ENCODE data around the gene DMBX1.

DMBX1 gene

GRCh38 chr1:46497665-46498064, 8.0 kb downstream of the DMBX1 start:
- H3K4me1 ChIP-seq (ENCODE audit: control insufficient read depth, insufficient read depth, low read length, poor library complexity, severe bottlenecking) = no peaks in the 10 kb centered on the region
- H3K36me3 ChIP-seq (ENCODE audit: control insufficient read depth, insufficient read depth, low read length) = no peaks in the 10 kb centered on the region
- no peak for DNase-seq
- no peak overlapping the region for H3K4me3 ChIP-seq (ENCODE audit: insufficient read depth, low read depth, low read length, poor library complexity, severe bottlenecking)
- no peaks in the 10 kb centered on the region for H3K9me3 ChIP-seq (ENCODE audit: control insufficient read depth, low read length)
- H3K27ac ChIP-seq (ENCODE audit: insufficient read depth, low read length, poor library complexity, severe bottlenecking) = no peak overlapping the region
- H3K27me3 ChIP-seq (replicated peaks; ENCODE audit: control insufficient read depth, insufficient read depth, low read length, poor library complexity, severe bottlenecking) = peaks cover 21% of the 10 kb centered on the region

DNA sequence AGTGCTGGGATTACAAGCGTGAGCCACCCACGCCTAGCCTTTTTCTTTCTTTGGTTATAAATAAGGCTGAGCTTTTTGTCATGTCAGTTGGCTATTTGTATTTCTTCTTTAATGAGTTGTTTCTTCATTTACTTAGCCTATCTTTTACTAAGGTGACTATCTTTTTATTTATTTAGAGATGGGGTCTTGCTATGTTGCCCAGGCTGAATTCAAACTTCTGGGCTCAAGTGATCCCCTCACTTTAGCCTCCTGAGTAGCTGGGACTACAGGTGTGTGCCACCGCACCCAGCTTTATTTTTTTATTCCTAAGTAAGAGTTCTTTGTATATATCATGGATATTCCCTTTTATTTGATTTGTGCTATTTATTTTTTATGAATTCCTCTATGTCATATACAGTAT, 11.9 kb downstream of the DMBX1 start:
- Histone ChIP-seq H3K9me3 (ENCODE audit: control insufficient read depth, low read length) (no peaks in the 10 kb centered on the region), H3K27ac (ENCODE audit: insufficient read depth, low read length, poor library complexity, severe bottlenecking) (no peak overlapping the region), H3K36me3 (ENCODE audit: control insufficient read depth, insufficient read depth, low read length) (no peaks in the 10 kb centered on the region), H3K4me1 (ENCODE audit: control insufficient read depth, insufficient read depth, low read length, poor library complexity, severe bottlenecking) (no peaks in the 10 kb centered on the region), H3K4me3 (ENCODE audit: insufficient read depth, low read depth, low read length, poor library complexity, severe bottlenecking) (no peak overlapping the region), H3K27me3 (replicated peaks; ENCODE audit: control insufficient read depth, insufficient read depth, low read length, poor library complexity, severe bottlenecking) (peaks cover 8% of the 10 kb centered on the region)
- DNase-seq = no peak

DNA sequence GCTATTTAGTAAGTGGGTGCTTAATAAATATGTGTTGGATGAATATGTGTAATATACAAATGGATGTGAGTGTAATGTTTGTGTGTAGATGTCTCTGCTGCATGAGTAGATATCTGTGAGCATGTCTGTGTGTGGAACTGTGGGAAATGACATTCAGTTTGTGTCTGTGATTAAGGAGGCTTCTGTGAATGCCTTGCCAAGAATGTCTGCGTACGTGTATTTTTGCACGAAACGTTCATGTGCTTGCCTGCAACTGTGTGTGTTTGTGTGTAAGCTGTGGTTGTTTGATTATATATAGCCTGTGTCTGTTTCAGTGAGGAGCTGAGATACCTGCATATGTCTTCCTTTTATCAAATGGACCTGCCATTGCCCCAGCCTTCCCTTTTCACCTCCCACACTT, 13.8 kb downstream of the DMBX1 start:
- Histone ChIP-seq H3K27ac (ENCODE audit: insufficient read depth, low read length, poor library complexity, severe bottlenecking) (no peak overlapping the region), H3K27me3 (replicated peaks; ENCODE audit: control insufficient read depth, insufficient read depth, low read length, poor library complexity, severe bottlenecking) (peaks cover 8% of the 10 kb centered on the region), H3K36me3 (ENCODE audit: control insufficient read depth, insufficient read depth, low read length) (no peaks in the 10 kb centered on the region), H3K4me1 (ENCODE audit: control insufficient read depth, insufficient read depth, low read length, poor library complexity, severe bottlenecking) (no peaks in the 10 kb centered on the region), H3K4me3 (ENCODE audit: insufficient read depth, low read depth, low read length, poor library complexity, severe bottlenecking) (no peak overlapping the region), H3K9me3 (ENCODE audit: control insufficient read depth, low read length) (no peaks in the 10 kb centered on the region)
- DNase-seq = no peak

GRCh38 chr1:46506470-46507219, 17.0 kb downstream of the DMBX1 start:
- no peak for DNase-seq
- H3K27me3 ChIP-seq (replicated peaks; ENCODE audit: control insufficient read depth, insufficient read depth, low read length, poor library complexity, severe bottlenecking) = peaks cover 8% of the 10 kb centered on the region

DNA sequence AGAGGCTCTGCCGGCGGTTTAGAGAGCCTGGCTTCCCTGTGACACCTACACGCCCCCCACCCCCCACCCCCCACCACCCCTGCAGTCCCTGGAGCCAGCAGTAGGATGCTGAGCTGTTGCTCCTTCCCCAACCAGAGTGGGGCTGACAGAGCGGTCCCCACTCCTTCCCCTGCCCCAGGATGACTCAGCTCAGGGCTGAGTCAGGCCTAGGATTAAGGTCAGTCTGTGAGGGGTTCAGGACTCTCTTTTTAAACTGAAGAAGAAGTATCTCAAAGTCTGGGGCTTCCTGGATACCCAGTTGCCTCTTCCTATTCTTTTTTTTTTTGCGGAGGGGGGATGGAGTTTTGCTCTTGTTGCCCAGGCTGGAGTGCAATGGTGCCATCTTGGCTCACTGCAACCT, 19.1 kb downstream of the DMBX1 start:
- H3K4me3 ChIP-seq (ENCODE audit: insufficient read depth, low read depth, low read length, poor library complexity, severe bottlenecking) = no peak overlapping the region
- H3K27me3 ChIP-seq (replicated peaks; ENCODE audit: control insufficient read depth, insufficient read depth, low read length, poor library complexity, severe bottlenecking) = peaks cover 4% of the 10 kb centered on the region

More at GRCh38 chr1:46506470-46507219, 17.0 kb downstream of the DMBX1 start:
- no peak overlapping the region for H3K27ac ChIP-seq (ENCODE audit: insufficient read depth, low read length, poor library complexity, severe bottlenecking)
- no peaks in the 10 kb centered on the region for H3K36me3 ChIP-seq (ENCODE audit: control insufficient read depth, insufficient read depth, low read length)
- H3K4me3 ChIP-seq (ENCODE audit: insufficient read depth, low read depth, low read length, poor library complexity, severe bottlenecking) = no peak overlapping the region
- H3K4me1 ChIP-seq (ENCODE audit: control insufficient read depth, insufficient read depth, low read length, poor library complexity, severe bottlenecking) = no peaks in the 10 kb centered on the region
- no peaks in the 10 kb centered on the region for H3K9me3 ChIP-seq (ENCODE audit: control insufficient read depth, low read length)

GRCh38 chr1:46510341-46510997, 20.8 kb downstream of the DMBX1 start:
- no peaks in the 10 kb centered on the region for H3K9me3 ChIP-seq (ENCODE audit: control insufficient read depth, low read length)
- no peak for DNase-seq
- no peaks in the 10 kb centered on the region for H3K4me1 ChIP-seq (ENCODE audit: control insufficient read depth, insufficient read depth, low read length, poor library complexity, severe bottlenecking)
- peaks cover 4% of the 10 kb centered on the region for H3K27me3 ChIP-seq (replicated peaks; ENCODE audit: control insufficient read depth, insufficient read depth, low read length, poor library complexity, severe bottlenecking)
- H3K36me3 ChIP-seq (ENCODE audit: control insufficient read depth, insufficient read depth, low read length) = no peaks in the 10 kb centered on the region
- no peak overlapping the region for H3K27ac ChIP-seq (ENCODE audit: insufficient read depth, low read length, poor library complexity, severe bottlenecking)
- no peak overlapping the region for H3K4me3 ChIP-seq (ENCODE audit: insufficient read depth, low read depth, low read length, poor library complexity, severe bottlenecking)

More for the DNA sequence above, 19.1 kb downstream of the DMBX1 start:
- Histone ChIP-seq H3K9me3 (ENCODE audit: control insufficient read depth, low read length) (no peaks in the 10 kb centered on the region), H3K36me3 (ENCODE audit: control insufficient read depth, insufficient read depth, low read length) (no peaks in the 10 kb centered on the region), H3K27ac (ENCODE audit: insufficient read depth, low read length, poor library complexity, severe bottlenecking) (no peak overlapping the region), H3K4me1 (ENCODE audit: control insufficient read depth, insufficient read depth, low read length, poor library complexity, severe bottlenecking) (no peaks in the 10 kb centered on the region)
- no peak for DNase-seq

GRCh38 chr1:46510998-46511365, 21.3 kb downstream of the DMBX1 start:
- no peak for DNase-seq
- Histone ChIP-seq H3K4me1 (ENCODE audit: control insufficient read depth, insufficient read depth, low read length, poor library complexity, severe bottlenecking) (no peaks in the 10 kb centered on the region), H3K4me3 (ENCODE audit: insufficient read depth, low read depth, low read length, poor library complexity, severe bottlenecking) (no peak overlapping the region), H3K36me3 (ENCODE audit: control insufficient read depth, insufficient read depth, low read length) (no peaks in the 10 kb centered on the region), H3K9me3 (ENCODE audit: control insufficient read depth, low read length) (no peaks in the 10 kb centered on the region), H3K27ac (ENCODE audit: insufficient read depth, low read length, poor library complexity, severe bottlenecking) (no peak overlapping the region), H3K27me3 (replicated peaks; ENCODE audit: control insufficient read depth, insufficient read depth, low read length, poor library complexity, severe bottlenecking) (peaks cover 4% of the 10 kb centered on the region)

DNA sequence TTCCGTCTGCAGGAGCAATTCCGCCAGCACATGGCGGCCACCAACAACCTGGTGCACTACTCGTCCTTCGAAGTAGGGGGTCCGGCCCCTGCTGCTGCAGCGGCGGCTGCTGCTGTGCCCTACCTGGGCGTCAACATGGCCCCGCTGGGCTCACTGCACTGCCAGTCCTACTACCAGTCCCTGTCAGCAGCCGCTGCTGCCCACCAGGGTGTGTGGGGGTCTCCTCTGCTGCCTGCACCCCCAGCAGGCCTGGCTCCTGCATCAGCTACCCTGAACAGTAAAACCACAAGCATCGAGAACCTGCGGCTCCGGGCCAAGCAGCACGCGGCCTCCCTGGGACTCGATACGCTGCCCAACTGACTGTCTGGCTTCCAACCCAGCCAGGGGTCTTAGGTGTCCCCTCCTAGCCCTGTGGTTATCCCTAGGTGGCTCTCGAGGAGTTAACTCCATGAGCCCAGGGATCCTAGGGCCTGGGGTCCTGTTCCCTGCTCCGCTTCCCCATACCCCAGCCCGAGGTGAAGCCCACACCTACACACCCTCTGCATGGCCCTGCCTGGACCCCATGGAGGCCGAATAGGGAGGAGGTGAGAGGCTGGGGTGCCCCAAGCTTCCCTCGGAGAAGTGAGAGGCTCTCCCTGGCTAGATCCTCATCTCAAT, 22.6 kb downstream of the DMBX1 start:
- Histone ChIP-seq H3K4me1 (ENCODE audit: control insufficient read depth, insufficient read depth, low read length, poor library complexity, severe bottlenecking) (peaks cover 3% of the 10 kb centered on the region), H3K9me3 (ENCODE audit: control insufficient read depth, low read length) (no peaks in the 10 kb centered on the region), H3K27me3 (replicated peaks; ENCODE audit: control insufficient read depth, insufficient read depth, low read length, poor library complexity, severe bottlenecking) (peaks cover 4% of the 10 kb centered on the region), H3K27ac (ENCODE audit: insufficient read depth, low read length, poor library complexity, severe bottlenecking) (no peak overlapping the region), H3K36me3 (ENCODE audit: control insufficient read depth, insufficient read depth, low read length) (no peaks in the 10 kb centered on the region), H3K4me3 (ENCODE audit: insufficient read depth, low read depth, low read length, poor library complexity, severe bottlenecking) (no peak overlapping the region)
- no peak for DNase-seq

DNA sequence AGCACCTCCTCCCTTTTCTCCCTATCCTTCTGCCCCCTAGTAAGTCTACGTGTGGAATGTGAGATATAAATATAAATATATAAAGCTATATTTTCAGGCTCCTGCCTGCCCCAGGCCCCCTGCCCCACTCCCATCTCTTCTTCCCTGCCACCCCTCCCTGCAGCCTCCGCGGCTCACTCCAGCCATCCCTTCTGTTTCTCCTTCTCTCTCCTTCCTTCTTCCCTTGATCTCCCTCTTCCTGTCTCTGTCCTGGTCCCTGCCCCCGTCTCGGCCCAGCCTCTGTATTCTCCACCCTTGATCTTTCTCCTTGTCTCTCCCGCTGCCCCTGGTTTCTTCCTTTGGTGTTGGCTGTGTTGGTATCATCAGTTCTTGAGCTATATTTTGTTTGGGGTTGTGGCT, 23.2 kb downstream of the DMBX1 start:
- no peaks in the 10 kb centered on the region for H3K36me3 ChIP-seq (ENCODE audit: control insufficient read depth, insufficient read depth, low read length)
- H3K4me1 ChIP-seq (ENCODE audit: control insufficient read depth, insufficient read depth, low read length, poor library complexity, severe bottlenecking) = peaks cover 3% of the 10 kb centered on the region
- no peak for DNase-seq
- no peak overlapping the region for H3K27ac ChIP-seq (ENCODE audit: insufficient read depth, low read length, poor library complexity, severe bottlenecking)
- peaks cover 4% of the 10 kb centered on the region for H3K27me3 ChIP-seq (replicated peaks; ENCODE audit: control insufficient read depth, insufficient read depth, low read length, poor library complexity, severe bottlenecking)
- H3K9me3 ChIP-seq (ENCODE audit: control insufficient read depth, low read length) = no peaks in the 10 kb centered on the region
- no peak overlapping the region for H3K4me3 ChIP-seq (ENCODE audit: insufficient read depth, low read depth, low read length, poor library complexity, severe bottlenecking)

- Histone ChIP-seq H3K4me3 (ENCODE audit: insufficient read depth, low read depth, low read length, poor library complexity, severe bottlenecking) (no peak overlapping the region), H3K27ac (ENCODE audit: insufficient read depth, low read length, poor library complexity, severe bottlenecking) (no peak overlapping the region), H3K4me1 (ENCODE audit: control insufficient read depth, insufficient read depth, low read length, poor library complexity, severe bottlenecking) (peaks cover 3% of the 10 kb centered on the region), H3K27me3 (replicated peaks; ENCODE audit: control insufficient read depth, insufficient read depth, low read length, poor library complexity, severe bottlenecking) (peaks cover 4% of the 10 kb centered on the region), H3K36me3 (ENCODE audit: control insufficient read depth, insufficient read depth, low read length) (no peaks in the 10 kb centered on the region), H3K9me3 (ENCODE audit: control insufficient read depth, low read length) (no peaks in the 10 kb centered on the region)
- no peak for DNase-seq
These were observed 23.9 kb downstream of the DMBX1 start for GRCh38 chr1:46513536-46513935.
